ENCODE results near the gene INVS.
"Not testable (repeated sequence)": the region's sequence is repeated elsewhere in the genome, so short reads cannot be mapped to it uniquely, and the experiment has no call there.

Gene INVS

GRCh38 chr9:100125910-100126309, 26.9 kb downstream of the INVS start:
- no peak for DNase-seq

DNA sequence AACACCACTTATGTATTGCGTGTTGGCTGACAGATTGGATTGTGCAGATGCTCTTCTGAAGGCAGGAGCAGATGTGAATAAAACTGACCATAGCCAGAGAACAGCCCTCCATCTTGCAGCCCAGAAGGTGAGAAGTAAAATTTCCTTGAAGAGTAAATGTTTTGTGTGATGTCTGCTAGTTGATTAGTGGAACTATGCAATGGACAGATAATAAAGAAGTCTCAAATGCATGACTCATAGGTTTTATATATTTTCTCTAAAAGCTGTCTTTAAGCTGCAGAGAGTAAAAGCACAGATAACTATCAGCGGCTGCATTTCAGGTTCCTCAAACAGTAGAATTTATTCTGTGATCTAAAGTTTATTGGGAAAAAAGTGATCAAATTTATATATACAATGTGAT, 27.4 kb downstream of the INVS start:
- DNase-seq = no peak

DNA sequence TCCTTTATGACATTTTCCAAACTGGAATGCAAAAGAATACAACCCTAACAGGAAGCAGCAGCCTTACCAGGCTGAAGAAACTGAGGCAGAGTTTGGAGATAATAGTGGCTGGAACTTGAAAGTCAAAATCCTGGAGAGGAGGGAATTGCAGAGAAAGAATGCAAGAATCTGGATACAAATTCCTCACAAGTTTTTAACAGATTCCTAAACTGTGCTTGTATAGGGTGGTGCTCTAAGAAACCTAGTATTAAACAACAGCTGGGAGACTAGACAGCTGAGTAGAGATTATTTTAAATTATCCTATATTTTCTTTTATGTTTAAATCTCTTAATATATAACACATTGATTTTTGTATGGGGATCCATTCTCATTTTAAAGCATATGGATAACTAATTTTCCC, 30.7 kb downstream of the INVS start:
- DNase-seq = no peak

DNA sequence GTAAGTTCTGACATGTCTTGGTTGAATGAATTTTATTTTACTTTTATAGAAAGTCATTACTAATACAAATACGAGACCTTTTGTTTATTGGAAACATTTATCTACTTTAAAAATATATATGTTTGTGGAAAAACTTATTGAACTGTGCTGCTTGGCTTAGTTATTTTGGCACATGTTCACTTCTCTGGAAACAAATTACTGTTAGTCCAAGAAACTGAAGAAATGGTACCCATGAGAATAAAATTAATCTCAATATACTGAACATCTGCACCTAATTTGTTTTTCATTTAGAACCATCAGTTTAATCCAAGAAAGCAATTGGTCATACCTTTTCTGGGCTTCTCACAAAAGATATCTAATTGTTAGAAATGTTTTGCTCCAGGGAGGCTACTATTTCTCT, 32.2 kb downstream of the INVS start:
- DNase-seq = no peak

DNA sequence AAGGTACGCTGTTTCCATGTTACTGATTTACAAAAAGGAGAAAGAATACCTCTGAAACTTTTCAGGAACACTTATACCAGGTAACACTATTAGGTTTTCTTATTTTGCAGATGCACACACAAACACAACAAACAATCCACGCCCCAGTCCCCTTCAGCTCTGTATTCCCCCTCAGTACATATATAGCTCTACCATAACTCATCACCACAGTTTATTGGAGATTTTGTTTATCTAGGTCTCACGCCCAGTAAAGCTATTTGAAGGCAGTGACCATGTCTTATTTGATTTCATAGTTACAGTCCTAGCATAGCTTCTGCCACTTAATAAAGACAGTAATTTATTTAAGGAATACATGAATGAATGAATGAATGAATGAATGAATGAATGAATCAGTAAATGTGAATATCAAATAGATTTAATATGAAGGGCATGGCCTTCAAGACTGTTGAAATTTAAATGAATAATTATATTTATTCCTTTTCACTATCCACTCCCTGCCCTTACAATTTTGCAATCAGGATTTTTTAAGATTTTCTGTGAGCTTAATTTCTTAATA, 32.9 kb downstream of the INVS start:
- no peak for DNase-seq

- no peak for DNase-seq
These were observed 35.7 kb downstream of the INVS start for GRCh38 chr9:100134731-100135130.

GRCh38 chr9:100136799-100137198, 37.8 kb downstream of the INVS start:
- not testable (repeated sequence) for DNase-seq

DNA sequence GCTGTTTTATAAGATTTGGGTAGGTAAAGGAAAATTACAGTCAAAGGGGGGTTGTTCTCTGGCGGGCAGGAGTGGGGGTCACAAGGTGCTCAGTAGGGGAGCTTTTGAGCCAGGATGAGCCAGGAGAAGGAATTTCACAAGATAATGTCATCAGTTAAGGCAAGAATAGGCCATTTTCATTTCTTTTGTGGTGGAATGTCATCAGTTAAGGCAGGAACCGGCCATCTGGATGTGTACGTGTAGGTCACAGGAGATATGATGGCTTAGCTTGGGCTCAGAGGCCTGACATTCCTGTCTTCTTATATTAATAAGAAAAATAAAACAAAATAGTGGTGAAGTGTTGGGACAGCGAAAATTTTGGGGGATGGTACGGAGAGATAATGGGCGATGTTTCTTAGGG, 41.3 kb downstream of the INVS start:
- DNase-seq = not testable (repeated sequence)

DNA sequence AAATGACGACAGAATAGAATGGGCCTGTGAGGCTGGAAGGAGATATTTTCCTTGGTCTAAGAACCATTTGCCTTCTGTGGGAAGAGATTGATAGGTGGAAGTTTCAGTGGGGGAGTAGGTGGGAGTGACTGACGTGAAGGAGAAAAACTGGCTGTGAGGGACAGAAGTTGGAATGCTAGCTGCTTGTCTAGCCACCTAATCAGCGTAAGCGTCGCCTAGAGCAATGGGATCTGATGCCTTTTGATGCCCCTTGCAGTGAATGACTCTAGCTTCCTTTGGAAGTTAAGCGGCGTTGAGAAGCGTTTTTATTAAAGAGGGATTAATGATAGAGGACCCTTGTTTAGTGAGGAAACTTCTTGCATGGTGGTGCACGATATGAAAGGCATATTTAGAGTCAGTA, 42.8 kb downstream of the INVS start:
- not testable (repeated sequence) for DNase-seq

- not testable (repeated sequence) for DNase-seq
These were observed 46.3 kb downstream of the INVS start for GRCh38 chr9:100145167-100145934.

- not testable (repeated sequence) for DNase-seq
These were observed 46.9 kb downstream of the INVS start for GRCh38 chr9:100145976-100146375.

DNA sequence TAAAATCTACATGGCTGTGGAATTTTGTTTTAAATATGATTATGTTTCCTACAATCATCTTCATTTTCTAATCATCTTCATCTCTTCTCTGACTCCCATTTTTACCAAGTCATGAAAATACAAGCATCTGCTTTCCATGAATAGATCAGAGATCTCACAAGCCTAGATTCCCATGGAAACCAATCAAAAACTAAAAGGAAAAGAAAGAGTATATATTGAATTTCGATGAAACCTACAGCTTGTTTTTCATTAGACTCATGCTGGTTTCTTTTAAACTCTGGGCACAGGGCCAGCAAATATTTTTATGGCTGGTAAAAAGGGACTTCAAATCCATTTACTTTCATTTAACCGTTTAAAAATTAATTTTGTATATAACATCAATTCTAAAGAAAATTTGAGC, 51.2 kb downstream of the INVS start:
- DNase-seq = no peak

- no peak for DNase-seq
These were observed 61.0 kb downstream of the INVS start for GRCh38 chr9:100160021-100160420.

- no peak for DNase-seq
These were observed 68.1 kb downstream of the INVS start for GRCh38 chr9:100167176-100167575.

- no peak for DNase-seq
These were observed 69.0 kb downstream of the INVS start for GRCh38 chr9:100167915-100168654.

DNA sequence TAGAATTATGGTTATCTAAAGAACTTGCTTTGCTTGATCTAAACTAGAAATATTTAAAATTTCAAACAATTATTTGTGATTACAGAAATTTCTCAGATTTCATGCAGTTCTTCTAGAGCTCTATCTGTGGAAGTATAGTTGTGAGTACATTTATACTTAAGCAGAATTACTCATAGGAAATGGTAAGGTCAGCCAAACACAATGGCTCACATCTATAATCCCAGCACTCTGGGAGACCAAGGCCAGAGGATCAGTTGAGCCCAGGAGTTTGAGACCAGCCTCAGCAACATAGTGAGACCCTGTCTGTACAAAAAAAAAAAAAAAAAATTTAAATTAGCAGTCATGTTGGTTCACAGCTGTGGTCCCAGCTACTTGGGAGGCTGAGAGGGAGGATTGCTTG, 71.0 kb downstream of the INVS start:
- DNase-seq = no peak

- no peak for DNase-seq
These were observed 71.5 kb downstream of the INVS start for GRCh38 chr9:100170556-100170955.

DNA sequence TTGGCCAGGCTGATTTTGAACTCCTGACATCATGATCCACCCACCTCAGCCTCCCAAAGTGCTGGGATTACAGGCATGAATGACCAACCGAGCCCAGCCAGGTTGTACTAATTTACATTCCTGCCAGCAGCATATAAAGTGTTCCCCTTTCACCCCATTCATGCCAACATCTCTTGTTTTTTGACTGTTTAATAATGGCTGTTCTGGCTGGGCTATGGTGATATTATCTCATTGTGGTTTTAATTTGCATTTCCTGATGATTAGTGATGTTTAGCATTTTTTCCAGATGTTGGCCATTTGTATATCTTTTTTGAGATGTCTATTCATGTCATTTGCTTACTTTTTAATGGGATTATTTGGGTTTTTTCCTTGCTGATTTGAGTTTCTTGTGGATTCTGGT, 87.3 kb downstream of the INVS start:
- DNase-seq = no peak

- DNase-seq = no peak
These were observed 91.3 kb downstream of the INVS start for GRCh38 chr9:100190339-100190738.

- DNase-seq = no peak
These were observed 92.2 kb downstream of the INVS start for GRCh38 chr9:100191264-100191663.

DNA sequence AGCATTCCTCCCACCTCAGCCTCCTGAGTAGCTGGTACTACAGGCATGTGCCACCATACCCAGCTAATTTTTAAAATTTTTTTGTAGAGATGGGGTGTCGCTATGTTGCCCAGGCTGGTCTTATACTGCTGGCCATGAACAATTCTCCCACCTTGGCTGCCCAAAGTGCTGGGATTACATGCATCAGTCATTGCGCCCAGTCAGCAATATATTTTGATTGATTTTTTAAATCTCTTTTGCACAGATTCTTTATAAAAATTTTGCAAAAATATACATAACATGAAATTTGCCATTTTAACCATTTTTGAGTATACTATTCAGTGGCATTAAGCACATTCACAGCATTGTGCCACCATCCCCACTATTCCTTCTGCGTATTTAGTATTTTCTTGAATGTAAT, 94.0 kb downstream of the INVS start:
- DNase-seq = no peak

DNA sequence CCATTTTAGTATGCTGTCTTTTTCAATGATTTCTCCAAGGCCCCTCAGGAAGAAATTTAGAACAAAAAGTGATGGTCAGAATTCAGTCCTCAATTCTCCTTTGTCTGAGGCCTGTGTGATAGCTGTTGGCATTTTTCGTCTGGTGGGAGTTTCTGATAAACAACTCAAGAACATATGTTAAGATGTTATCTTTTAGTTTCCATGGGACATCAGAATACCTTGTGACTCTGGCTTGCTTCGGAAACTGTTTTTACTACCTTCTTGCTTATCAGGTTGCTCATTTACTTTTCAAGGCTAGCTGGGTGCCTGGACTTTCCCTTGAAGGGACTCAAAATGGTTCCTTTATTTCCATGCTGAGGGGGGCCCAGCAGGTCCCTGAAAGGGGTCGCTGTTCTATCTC, 97.2 kb downstream of the INVS start:
- no peak for DNase-seq

DNA sequence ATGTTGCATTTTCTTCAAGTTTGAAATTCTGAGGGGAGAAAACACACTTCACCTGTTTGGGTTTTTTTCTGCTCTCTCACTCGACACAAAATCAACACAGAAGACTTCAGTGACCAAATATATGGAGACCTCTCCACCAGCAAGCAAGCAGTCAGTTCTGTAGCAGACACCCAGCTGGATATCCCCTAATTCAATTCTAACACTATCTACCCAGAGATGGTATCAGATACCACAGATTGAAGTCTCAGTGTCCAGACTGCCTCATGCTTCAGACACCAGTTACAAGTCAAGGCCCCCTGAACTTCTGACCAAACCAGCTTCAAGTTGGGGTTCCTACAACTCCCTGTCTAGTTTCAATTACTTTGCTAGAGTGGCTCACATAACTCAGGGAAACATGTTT, 97.8 kb downstream of the INVS start:
- DNase-seq = no peak

DNA sequence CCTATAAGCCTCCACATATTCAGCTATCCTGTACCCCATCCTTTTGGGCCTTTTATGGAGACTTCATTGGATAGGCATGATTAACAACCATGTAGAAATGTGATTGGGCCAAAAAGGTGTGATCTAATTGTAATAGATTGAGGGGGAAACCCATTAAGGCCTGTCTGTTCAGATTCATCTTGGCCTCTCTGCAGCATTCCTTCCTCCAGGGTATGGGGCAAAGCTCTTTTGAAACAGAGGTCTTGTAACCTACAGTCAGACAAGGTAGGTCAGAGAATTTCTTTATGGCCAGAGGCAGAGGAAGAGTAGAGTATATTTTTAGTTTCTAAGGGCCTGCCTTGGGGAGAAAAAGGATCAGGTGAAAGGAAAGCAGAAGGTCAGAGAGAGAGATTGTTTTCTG, 98.5 kb downstream of the INVS start:
- DNase-seq = no peak

Data from effector CD8-positive, alpha-beta T cell (primary cell).